Activated T-cell treated with anti-CD3 and anti-CD28 coated beads for 1 hour (primary cell): ENCODE results near the gene RNF227.
"Not testable (repeated sequence)": the region's sequence is repeated elsewhere in the genome, so short reads cannot be mapped to it uniquely, and the experiment has no call there.

ENCODE experiments used
- DNase-seq: peaks from one replicate; pipeline ENCODE4 v3.0.0-alpha.2; 2020; ENCODE audit warnings: low read depth

RNF227 gene

DNA sequence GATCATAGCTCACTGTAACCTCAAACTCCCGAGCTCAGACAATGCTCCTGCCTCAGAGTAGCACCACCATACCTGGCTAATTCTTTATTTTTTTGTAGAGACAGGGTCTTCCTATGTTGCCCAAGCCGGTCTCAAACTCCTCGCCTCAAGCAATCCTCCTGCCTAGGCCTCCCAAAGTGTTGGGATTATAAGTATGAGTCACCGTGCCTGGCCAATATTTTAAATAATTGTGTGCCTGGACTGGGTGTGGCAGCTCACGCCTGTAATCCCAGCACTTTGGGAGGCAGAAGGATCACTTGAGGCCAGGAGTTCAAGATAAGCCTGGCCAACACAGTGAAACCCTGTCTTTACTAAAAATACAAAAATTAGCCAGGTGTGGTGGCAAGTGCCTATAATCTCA, 51.7 kb downstream of the RNF227 start:
- not testable (repeated sequence) for DNase-seq
